Measurements from ENCODE around the gene FRAS1.

Gene FRAS1

DNA sequence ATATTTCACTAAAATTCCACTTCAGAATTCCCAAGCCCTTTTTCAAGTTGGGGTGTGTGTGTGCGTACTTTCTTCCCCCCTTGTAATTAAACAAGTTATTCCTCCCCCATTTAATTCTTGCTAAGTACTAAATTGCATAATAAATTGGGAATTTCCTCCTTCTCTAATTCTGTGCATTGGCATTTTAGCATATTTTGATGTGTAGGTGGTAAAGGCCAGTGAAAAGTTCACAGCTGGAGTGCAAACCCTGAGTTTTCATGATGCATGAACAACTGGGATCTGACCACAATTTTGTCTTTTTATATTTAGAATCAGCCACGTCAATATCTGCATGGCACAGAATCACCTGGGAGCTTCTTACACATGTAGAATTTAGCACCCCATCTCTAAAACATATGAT lies 513.0 kb downstream of the FRAS1 start:
- TF ChIP-seq, protein P1, sequence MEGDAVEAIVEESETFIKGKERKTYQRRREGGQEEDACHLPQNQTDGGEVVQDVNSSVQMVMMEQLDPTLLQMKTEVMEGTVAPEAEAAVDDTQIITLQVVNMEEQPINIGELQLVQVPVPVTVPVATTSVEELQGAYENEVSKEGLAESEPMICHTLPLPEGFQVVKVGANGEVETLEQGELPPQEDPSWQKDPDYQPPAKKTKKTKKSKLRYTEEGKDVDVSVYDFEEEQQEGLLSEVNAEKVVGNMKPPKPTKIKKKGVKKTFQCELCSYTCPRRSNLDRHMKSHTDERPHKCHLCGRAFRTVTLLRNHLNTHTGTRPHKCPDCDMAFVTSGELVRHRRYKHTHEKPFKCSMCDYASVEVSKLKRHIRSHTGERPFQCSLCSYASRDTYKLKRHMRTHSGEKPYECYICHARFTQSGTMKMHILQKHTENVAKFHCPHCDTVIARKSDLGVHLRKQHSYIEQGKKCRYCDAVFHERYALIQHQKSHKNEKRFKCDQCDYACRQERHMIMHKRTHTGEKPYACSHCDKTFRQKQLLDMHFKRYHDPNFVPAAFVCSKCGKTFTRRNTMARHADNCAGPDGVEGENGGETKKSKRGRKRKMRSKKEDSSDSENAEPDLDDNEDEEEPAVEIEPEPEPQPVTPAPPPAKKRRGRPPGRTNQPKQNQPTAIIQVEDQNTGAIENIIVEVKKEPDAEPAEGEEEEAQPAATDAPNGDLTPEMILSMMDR (conservative IDR thresholded peaks at IDR 0.05; ENCODE audit: low read depth, low read length): no peak
- no peak overlapping the region for H3K4me3 ChIP-seq (ENCODE audit: low read depth, low read length)
- DNase-seq (ENCODE audit: low read depth): no peak

GRCh38 chr4:78571804-78572203 lies 514.7 kb downstream of the FRAS1 start:
- TF ChIP-seq, protein P1 (conservative IDR thresholded peaks at IDR 0.05; ENCODE audit: low read depth, low read length): no peak
- DNase-seq (ENCODE audit: low read depth): no peak
- no peak overlapping the region for H3K4me3 ChIP-seq (ENCODE audit: low read depth, low read length)

DNA sequence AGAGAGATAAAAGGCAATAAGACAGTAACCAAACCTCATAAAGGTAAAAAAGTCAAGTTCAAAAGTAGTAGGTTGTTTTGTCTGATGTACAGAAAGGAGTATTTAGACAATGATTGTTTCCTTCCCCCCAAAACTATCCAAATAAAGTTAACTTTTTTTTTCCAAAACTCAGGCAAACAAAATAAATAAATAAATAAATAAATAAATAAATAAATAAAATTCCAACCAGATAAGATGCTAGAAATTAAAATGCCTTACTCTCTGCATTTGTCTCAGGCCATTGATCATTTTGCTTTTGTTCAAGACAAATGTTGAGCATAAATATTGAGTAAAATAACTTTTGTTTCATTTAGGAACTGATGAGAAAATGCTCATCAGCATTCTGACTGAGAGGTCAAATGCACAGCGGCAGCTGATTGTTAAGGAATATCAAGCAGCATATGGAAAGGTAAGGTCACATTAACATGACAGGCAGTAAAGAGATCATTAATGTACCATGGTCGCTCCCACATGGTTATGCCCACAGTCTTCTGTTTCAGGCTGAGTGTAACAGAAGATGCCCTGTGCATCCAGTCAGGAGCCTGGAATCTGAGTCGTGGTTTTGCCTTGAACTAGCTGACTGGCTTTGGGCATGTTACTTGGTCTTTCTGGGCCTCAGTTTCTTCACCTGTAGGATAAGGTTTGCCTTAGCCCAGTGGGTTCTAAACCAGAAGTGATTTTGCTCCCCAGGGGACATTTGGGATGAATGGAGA lies 521.7 kb downstream of the FRAS1 start:
- TF ChIP-seq, protein P1 (conservative IDR thresholded peaks at IDR 0.05; ENCODE audit: low read depth, low read length): no peak
- no peak for DNase-seq (ENCODE audit: low read depth)
- H3K4me3 ChIP-seq (ENCODE audit: low read depth, low read length): no peak overlapping the region

GRCh38 chr4:78581618-78582017 lies 524.5 kb downstream of the FRAS1 start:
- no peak overlapping the region for H3K4me3 ChIP-seq (ENCODE audit: low read depth, low read length)
- DNase-seq (ENCODE audit: low read depth): no peak
- TF ChIP-seq, protein P1 (conservative IDR thresholded peaks at IDR 0.05; ENCODE audit: low read depth, low read length): no peak

DNA sequence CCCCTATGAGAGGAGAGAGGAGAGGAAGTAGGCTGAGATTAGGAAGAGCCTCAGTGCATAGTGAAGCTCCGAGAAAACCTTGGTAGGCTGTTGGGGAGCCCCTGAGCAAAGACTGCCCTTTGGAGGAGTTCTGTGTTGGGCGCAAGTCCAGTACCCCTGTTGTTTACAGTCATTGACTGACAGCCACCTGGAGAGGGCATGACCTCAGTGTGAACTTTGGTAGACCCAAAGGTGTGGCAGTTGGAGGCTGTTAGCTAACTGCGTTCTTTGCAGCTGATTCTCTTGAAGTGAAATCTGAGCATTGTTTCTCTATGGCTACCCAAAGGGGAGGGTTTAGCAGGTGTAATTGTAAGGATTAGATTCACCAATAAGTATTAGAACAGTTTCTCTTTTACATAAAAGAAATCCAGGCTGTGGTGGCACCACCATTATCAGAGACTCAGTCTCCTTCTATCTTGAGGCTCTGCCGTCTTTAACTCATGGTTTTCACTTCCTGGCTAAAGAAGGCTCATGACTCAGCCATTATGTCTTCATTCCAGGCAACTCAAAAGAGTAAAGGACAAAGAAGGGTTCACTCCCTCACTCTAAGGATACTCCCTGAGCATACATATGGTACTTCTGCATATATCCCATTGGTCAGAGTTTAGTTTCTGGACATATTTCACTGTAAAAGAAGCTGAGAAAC lies 527.9 kb downstream of the FRAS1 start:
- H3K4me3 ChIP-seq (ENCODE audit: low read depth, low read length): no peak overlapping the region
- TF ChIP-seq, protein P1 (conservative IDR thresholded peaks at IDR 0.05; ENCODE audit: low read depth, low read length): no peak
- peak; percentile 37 for DNase-seq (ENCODE audit: low read depth)

GRCh38 chr4:78585633-78586032 lies 528.5 kb downstream of the FRAS1 start:
- H3K4me3 ChIP-seq (ENCODE audit: low read depth, low read length): no peak overlapping the region
- TF ChIP-seq, protein P1 (conservative IDR thresholded peaks at IDR 0.05; ENCODE audit: low read depth, low read length): no peak
- no peak for DNase-seq (ENCODE audit: low read depth)

Measured in choroid plexus epithelial cell (primary cell).